Effector memory CD4-positive, alpha-beta T cell (primary cell): ENCODE data around the gene CNKSR1.

Experiments
- DNase-seq, 3 donors: peaks; one replicate each; pipeline ENCODE4 v3.0.0-alpha.2; 2020
- H3K27ac ChIP-seq: 2 replicates; pipeline ENCODE4 v1.7.0; 2013; ENCODE audit warnings: mild to moderate bottlenecking, low read length, moderate library complexity; ENCODE audit not compliant: insufficient read depth, poor library complexity, severe bottlenecking
- H3K27me3 ChIP-seq: replicated peaks from 2 replicates; pipeline ENCODE4 v1.7.0; 2013; ENCODE audit warnings: mild to moderate bottlenecking, low read length; ENCODE audit not compliant: insufficient read depth, control insufficient read depth, poor library complexity, severe bottlenecking
- H3K36me3 ChIP-seq: 2 replicates; pipeline ENCODE4 v1.7.0; 2013; ENCODE audit warnings: mild to moderate bottlenecking, low read length, moderate library complexity; ENCODE audit not compliant: control insufficient read depth, insufficient read depth
- H3K4me1 ChIP-seq: 2 replicates; pipeline ENCODE4 v1.7.0; 2013; ENCODE audit warnings: low read length, mild to moderate bottlenecking; ENCODE audit not compliant: control insufficient read depth, insufficient read depth, poor library complexity, severe bottlenecking
- H3K4me3 ChIP-seq: 2 replicates; pipeline ENCODE4 v1.7.0; 2013; ENCODE audit warnings: low read length, low read depth, mild to moderate bottlenecking; ENCODE audit not compliant: insufficient read depth, poor library complexity, severe bottlenecking
- H3K9me3 ChIP-seq: 2 replicates; pipeline ENCODE4 v1.7.0; 2013; ENCODE audit warnings: mild to moderate bottlenecking, low read length, moderate library complexity; ENCODE audit not compliant: control insufficient read depth

The CNKSR1 gene

DNA sequence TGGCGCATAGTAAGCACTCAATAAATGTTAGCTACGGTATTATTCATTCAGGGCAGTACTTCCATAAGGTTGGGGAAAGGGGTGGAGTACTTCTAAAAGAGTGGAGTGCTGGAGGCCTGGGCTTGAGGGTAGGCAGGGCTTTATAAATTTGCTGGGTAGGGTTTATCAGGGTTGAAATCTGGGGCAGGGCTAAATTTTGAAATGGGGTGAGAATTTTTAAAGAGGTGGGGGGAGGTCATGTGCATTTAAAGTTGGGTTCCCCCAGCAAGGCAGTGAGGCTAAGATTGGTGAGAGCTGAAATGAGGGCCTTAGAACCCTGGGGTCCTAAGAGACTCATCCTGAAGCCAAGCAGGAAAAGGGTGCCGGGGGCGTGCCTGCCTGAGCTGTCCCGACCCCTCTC, 23.1 kb downstream of the CNKSR1 start:
- H3K4me3 ChIP-seq: no peak overlapping the region
- no peaks in the 10 kb centered on the region for H3K36me3 ChIP-seq
- H3K4me1 ChIP-seq: peaks cover 23% of the 10 kb centered on the region
- H3K27me3 ChIP-seq: no peaks in the 10 kb centered on the region
- H3K9me3 ChIP-seq: no peaks in the 10 kb centered on the region
- no peak overlapping the region for H3K27ac ChIP-seq
- DNase-seq: no peak

- Histone ChIP-seq H3K36me3 (no peaks in the 10 kb centered on the region), H3K27me3 (no peaks in the 10 kb centered on the region), H3K4me1 (peaks cover 23% of the 10 kb centered on the region), H3K9me3 (no peaks in the 10 kb centered on the region), H3K4me3 (no peak overlapping the region), H3K27ac (no peak overlapping the region)
- no peak for DNase-seq
Measured at GRCh38 chr1:26203642-26204318, 26.5 kb downstream of the CNKSR1 start.

- Histone ChIP-seq H3K9me3 (no peaks in the 10 kb centered on the region), H3K4me1 (no peaks in the 10 kb centered on the region), H3K27ac (no peak overlapping the region), H3K4me3 (no peak overlapping the region), H3K36me3 (no peaks in the 10 kb centered on the region), H3K27me3 (no peaks in the 10 kb centered on the region)
- DNase-seq: no peak
Measured at GRCh38 chr1:26210147-26210870, 33.0 kb downstream of the CNKSR1 start.

DNA sequence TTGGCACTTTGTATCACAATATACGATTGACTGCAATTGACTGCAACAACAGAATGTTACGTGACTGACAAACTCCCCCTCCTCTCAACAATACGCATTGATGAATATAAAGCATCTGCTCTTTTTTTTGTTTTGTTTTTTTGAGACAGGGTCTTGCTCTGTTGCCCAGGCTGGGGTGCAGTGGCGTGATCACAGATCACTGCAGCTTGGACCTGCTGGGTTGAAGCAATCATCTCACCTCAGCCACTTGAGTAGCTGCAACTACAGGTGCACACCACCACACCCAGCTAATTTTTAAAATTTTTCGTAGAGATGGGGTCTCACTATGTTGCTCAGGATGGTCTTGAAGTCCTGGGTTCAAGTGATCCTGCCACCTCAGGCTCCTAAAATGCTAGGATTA, 35.4 kb downstream of the CNKSR1 start:
- H3K4me1 ChIP-seq: no peaks in the 10 kb centered on the region
- no peak for DNase-seq
- H3K27me3 ChIP-seq: no peaks in the 10 kb centered on the region
- H3K27ac ChIP-seq: no peak overlapping the region
- H3K4me3 ChIP-seq: no peak overlapping the region
- no peaks in the 10 kb centered on the region for H3K9me3 ChIP-seq
- H3K36me3 ChIP-seq: no peaks in the 10 kb centered on the region

DNA sequence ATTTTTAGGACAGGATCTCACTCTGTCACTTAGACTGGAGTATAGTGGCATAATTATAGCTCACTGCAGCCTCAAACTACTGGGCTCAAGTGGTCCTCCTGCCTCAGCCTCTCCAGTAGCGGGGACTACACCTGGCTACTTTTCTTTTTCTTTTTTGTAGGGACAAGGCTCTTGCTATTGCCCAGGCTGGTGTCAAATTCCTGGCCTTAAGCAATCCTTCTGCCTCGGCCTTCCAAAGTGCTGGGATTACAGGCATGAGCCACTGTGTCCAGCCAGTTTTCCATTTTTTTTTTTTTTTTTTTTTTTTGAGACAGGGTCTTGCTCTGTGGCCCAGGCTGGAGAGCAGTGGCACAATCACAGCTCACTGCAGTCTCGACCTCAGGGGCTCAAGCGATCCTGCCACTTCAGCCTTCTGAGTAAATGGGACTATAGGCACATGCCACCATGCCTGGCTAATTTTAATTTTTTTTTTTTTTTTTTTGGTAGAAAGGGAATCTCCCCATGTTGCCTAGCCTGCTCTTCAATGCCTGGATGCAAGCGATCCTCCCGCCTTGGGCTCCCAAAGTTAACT, 36.1 kb downstream of the CNKSR1 start:
- DNase-seq: no peak
- Histone ChIP-seq H3K4me3 (no peak overlapping the region), H3K9me3 (no peaks in the 10 kb centered on the region), H3K27ac (no peak overlapping the region), H3K27me3 (no peaks in the 10 kb centered on the region), H3K4me1 (no peaks in the 10 kb centered on the region), H3K36me3 (no peaks in the 10 kb centered on the region)

DNA sequence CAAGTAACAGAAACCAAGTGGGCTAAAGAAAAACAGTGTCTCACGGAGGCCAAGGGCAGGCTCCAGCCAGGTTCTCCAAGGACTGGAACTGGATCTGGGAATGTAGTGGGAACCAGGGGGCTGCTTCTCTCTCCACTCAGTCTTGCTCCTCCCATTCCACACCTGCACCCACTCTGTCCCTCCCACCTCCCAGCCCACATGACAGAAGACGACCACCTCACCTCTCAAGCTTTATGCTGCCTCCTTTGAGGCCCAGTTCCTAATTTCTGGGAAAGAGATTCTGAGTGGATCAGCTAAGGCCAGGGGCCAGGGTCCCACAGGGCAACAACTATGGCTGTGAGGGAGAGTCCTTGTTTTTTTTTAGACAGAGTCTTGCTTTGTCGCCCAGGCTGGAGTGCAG, 38.0 kb downstream of the CNKSR1 start:
- DNase-seq: no peak
- H3K27me3 ChIP-seq: no peaks in the 10 kb centered on the region

GRCh38 chr1:26218906-26219494, 41.7 kb downstream of the CNKSR1 start:
- no peak overlapping the region for H3K27ac ChIP-seq
- no peaks in the 10 kb centered on the region for H3K27me3 ChIP-seq
- no peaks in the 10 kb centered on the region for H3K9me3 ChIP-seq
- no peak overlapping the region for H3K4me3 ChIP-seq
- no peaks in the 10 kb centered on the region for H3K36me3 ChIP-seq
- no peak for DNase-seq
- no peaks in the 10 kb centered on the region for H3K4me1 ChIP-seq

More for the DNA sequence above, 38.0 kb downstream of the CNKSR1 start:
- Histone ChIP-seq H3K4me1 (no peaks in the 10 kb centered on the region), H3K9me3 (no peaks in the 10 kb centered on the region), H3K4me3 (no peak overlapping the region), H3K27ac (no peak overlapping the region), H3K36me3 (no peaks in the 10 kb centered on the region)

DNA sequence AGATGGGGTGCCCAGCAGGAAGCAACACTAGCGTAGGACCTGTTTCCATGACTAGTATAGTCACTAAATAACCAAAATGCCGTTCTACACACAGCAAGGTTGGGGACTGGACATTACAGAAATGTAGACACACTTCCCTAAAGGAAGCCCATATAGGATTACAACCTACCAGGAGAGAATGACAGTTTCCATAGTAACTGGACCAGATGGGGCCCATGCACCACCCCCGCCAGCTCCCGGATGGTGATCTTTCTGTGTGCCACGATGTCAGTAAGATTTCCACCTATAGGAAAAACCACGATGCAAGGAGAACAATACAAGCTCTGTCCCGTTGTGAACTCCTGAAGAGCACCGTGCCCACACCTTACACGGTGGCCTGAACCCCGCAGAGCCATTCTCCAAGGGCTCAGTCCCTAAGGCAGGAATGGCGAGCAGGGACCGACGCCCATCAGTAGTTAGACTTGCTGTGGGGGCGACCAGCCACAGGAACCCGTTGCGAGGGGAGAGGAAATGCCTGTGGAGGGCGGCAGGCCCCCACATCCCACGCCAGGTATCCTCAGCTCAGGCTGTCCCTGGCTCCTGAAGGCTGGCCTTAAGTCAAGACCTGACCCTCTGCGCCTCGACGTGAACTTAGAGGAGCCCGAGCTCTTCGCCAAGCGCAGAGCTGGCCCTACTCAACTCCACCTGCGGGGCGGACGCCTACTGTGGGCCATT, 43.1 kb downstream of the CNKSR1 start:
- H3K4me3 ChIP-seq: no peak overlapping the region
- no peaks in the 10 kb centered on the region for H3K36me3 ChIP-seq
- DNase-seq: no peak
- peaks cover 2% of the 10 kb centered on the region for H3K4me1 ChIP-seq
- H3K9me3 ChIP-seq: no peaks in the 10 kb centered on the region
- no peak overlapping the region for H3K27ac ChIP-seq
- peaks cover 6% of the 10 kb centered on the region for H3K27me3 ChIP-seq

DNA sequence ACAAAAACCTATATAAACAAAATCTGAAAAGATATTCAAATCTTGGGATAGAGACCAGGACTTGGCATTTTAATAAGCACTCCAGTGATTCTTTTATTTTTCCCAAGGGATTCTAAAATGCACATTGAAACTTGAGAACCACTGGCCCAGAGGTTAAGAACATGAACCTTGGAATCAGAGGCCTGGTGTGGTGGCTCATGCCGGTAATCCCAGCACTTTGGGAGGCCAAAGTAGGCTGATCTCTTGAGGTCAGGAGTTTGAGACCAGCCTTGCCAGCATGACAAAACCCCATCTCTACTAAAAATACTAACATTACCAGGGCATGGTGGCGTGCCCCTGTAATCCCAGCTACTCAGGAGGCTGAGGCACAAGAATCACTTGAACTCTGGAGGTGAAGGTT, 43.8 kb downstream of the CNKSR1 start:
- H3K36me3 ChIP-seq: no peaks in the 10 kb centered on the region
- no peak overlapping the region for H3K4me3 ChIP-seq
- H3K27ac ChIP-seq: no peak overlapping the region
- H3K9me3 ChIP-seq: no peaks in the 10 kb centered on the region
- DNase-seq: no peak
- H3K27me3 ChIP-seq: peaks cover 8% of the 10 kb centered on the region
- H3K4me1 ChIP-seq: peaks cover 7% of the 10 kb centered on the region
